KMS-11 (cell line): ENCODE measurements around the gene ZNF577.

Source experiments
- H2AFZ ChIP-seq: fragments of 200-600 bp; sonication (generic); 2 replicates; pipeline ENCODE4 v1.6.1; 2016; ENCODE audit warnings: antibody characterized with exemption, mixed run types, low read depth
- H3K27ac ChIP-seq: fragments of 200-600 bp; sonication (generic); 2 replicates; pipeline ENCODE4 v1.6.1; 2016; ENCODE audit warnings: mild to moderate bottlenecking, mixed run types
- H3K27me3 ChIP-seq: fragments of 200-600 bp; sonication (generic); 2 replicates; pipeline ENCODE4 v1.6.1; 2017; ENCODE audit warnings: mild to moderate bottlenecking, low read depth, mixed run types, moderate library complexity; ENCODE audit not compliant: insufficient read depth
- H3K36me3 ChIP-seq: fragments of 200-600 bp; sonication (generic); 2 replicates; pipeline ENCODE4 v1.6.1; 2017; ENCODE audit warnings: mild to moderate bottlenecking, mixed run types; ENCODE audit not compliant: insufficient read depth
- H3K4me1 ChIP-seq: fragments of 200-600 bp; sonication (generic); 2 replicates; pipeline ENCODE4 v1.6.1; 2016; ENCODE audit warnings: mild to moderate bottlenecking, low read depth, mixed run types; ENCODE audit not compliant: poor library complexity, severe bottlenecking
- H3K4me2 ChIP-seq: fragments of 200-600 bp; sonication (generic); 2 replicates; pipeline ENCODE4 v1.7.0; 2016; ENCODE audit warnings: mild to moderate bottlenecking, mixed run types
- H3K4me3 ChIP-seq: fragments of 200-600 bp; sonication (generic); IDR thresholded peaks from 2 replicates; pipeline ENCODE4 v1.6.1; 2017; ENCODE audit warnings: low read depth, low read length, mixed read lengths; ENCODE audit not compliant: insufficient read depth
- H3K79me2 ChIP-seq: fragments of 200-600 bp; sonication (generic); 2 replicates; pipeline ENCODE4 v1.6.1; 2016; ENCODE audit warnings: low read depth, mixed run types; ENCODE audit not compliant: insufficient read depth
- H3K9ac ChIP-seq: fragments of 200-600 bp; sonication (generic); 2 replicates; pipeline ENCODE4 v1.6.1; 2016; ENCODE audit warnings: mild to moderate bottlenecking, mixed run types
- H4K20me1 ChIP-seq: fragments of 200-600 bp; sonication (generic); 2 replicates; pipeline ENCODE4 v1.6.1; 2016; ENCODE audit warnings: mild to moderate bottlenecking, mixed run types; ENCODE audit not compliant: insufficient read depth
- TF ChIP-seq, protein P1 (sequence below): fragments of 200-600 bp; sonication (generic); conservative IDR thresholded peaks from 2 replicates; pipeline ENCODE4 v1.6.1; 2017; ENCODE audit warnings: low read depth, mild to moderate bottlenecking, antibody characterized with exemption, low read length, moderate library complexity, mixed read lengths

The ZNF577 gene

DNA sequence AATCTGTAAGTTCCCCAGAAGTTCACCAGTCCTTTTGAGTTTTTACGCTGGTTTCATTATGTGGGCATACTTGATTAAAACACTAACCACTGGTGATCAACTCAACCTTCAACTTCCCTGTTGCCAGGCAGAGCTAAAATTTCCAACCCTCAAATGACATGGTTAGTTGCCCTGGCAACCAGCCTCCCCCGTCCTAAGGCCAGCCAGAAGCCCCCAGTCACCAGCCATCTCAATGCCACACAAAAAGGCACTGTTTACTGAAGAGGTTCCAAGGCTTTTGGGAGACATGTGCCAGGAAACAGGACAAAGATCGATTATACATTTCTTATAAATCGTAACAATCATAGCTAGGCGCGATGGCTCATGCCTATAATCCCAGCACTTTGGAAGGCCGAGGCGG lies 15.4 kb upstream of the ZNF577 start:
- H3K4me2 ChIP-seq, result no peak overlapping the region
- no peak overlapping the region for H3K4me3 ChIP-seq
- no peak overlapping the region for H3K27ac ChIP-seq
- H3K4me1 ChIP-seq, result no peaks in the 10 kb centered on the region
- no peak overlapping the region for H2AFZ ChIP-seq
- no peaks in the 10 kb centered on the region for H4K20me1 ChIP-seq
- no peaks in the 10 kb centered on the region for H3K36me3 ChIP-seq
- H3K9ac ChIP-seq, result no peak overlapping the region
- H3K27me3 ChIP-seq, result no peaks in the 10 kb centered on the region
- H3K79me2 ChIP-seq, result no peaks in the 10 kb centered on the region
- TF ChIP-seq, protein P1, sequence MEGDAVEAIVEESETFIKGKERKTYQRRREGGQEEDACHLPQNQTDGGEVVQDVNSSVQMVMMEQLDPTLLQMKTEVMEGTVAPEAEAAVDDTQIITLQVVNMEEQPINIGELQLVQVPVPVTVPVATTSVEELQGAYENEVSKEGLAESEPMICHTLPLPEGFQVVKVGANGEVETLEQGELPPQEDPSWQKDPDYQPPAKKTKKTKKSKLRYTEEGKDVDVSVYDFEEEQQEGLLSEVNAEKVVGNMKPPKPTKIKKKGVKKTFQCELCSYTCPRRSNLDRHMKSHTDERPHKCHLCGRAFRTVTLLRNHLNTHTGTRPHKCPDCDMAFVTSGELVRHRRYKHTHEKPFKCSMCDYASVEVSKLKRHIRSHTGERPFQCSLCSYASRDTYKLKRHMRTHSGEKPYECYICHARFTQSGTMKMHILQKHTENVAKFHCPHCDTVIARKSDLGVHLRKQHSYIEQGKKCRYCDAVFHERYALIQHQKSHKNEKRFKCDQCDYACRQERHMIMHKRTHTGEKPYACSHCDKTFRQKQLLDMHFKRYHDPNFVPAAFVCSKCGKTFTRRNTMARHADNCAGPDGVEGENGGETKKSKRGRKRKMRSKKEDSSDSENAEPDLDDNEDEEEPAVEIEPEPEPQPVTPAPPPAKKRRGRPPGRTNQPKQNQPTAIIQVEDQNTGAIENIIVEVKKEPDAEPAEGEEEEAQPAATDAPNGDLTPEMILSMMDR, result no peak

DNA sequence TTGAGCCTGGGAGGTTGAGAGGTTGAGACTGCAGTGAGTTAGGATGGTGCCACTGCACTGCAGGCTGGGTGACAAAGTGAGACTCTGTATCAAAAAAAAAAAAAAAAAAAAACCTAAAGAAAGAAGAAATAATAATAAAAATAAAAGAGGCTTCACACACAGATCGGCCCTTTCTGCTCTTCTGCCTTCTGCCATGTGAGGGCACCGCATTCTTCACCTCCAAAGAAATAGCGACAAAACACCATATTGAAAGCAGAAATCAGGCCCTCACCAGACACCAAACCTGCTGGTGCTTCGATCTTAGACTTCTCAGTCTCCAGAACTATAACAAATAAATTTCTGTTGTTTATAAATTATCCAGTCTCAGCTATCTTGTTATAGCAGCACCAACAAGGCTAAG lies 14.1 kb upstream of the ZNF577 start:
- TF ChIP-seq, protein P1, result no peak
- Histone ChIP-seq H2AFZ (no peak overlapping the region), H3K9ac (no peak overlapping the region), H4K20me1 (no peaks in the 10 kb centered on the region), H3K27ac (no peak overlapping the region), H3K4me2 (no peak overlapping the region), H3K4me1 (no peaks in the 10 kb centered on the region), H3K79me2 (no peaks in the 10 kb centered on the region), H3K4me3 (no peak overlapping the region), H3K36me3 (no peaks in the 10 kb centered on the region), H3K27me3 (no peaks in the 10 kb centered on the region; the same call in 1 of the 2 replicates)

DNA sequence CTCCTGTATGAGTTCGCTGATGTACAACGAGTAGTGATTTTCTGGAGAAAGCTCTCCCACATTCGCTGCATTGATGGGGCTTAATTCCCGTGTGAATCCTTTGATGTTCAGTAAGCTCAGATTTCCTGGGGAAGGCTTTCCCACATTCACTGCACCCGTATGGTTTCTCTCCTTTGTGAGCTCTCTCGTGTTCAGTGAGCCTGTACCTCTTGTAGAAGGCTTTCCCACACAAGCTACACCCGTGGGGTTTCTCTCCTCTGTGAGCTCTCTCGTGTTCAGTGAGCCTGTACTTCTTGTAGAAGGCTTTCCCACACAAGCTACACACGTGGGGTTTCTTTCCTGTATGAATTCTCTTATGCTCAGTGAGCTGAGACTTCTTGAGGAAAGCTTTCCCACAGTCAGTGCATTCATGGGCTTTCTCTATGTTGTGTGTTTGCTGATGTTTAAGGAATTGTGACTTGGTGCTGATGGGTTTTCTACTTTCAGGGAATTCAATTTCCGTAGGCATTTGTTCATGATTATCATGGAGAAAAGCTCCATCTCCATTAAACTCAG lies 3.5 kb upstream of the ZNF577 start:
- H3K4me2 ChIP-seq, result no peak overlapping the region
- no peak overlapping the region for H2AFZ ChIP-seq
- H4K20me1 ChIP-seq, result no peaks in the 10 kb centered on the region
- no peak overlapping the region for H3K4me3 ChIP-seq
- no peaks in the 10 kb centered on the region for H3K27me3 ChIP-seq
- no peaks in the 10 kb centered on the region for H3K36me3 ChIP-seq
- TF ChIP-seq, protein P1, result no peak
- no peaks in the 10 kb centered on the region for H3K79me2 ChIP-seq
- H3K27ac ChIP-seq, result no peak overlapping the region
- no peaks in the 10 kb centered on the region for H3K4me1 ChIP-seq
- no peak overlapping the region for H3K9ac ChIP-seq

DNA sequence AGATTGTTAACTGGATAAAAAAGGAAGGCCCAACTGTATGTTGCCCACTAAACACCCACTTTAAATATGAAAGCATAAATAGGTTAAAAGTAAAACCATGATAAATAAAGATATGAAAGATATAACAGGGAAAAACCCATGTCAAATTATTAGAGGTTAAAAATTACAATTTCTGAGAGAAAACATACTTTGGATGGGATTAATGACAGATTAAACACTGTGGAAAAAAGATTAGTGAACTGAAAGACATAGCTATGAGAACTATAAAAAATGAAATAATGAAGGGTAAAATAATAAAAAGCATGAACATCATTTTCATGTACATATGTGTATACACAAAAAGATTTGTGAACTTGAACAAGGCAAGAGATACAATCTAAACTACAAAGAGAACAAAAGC lies 2.2 kb upstream of the ZNF577 start:
- Histone ChIP-seq H4K20me1 (no peaks in the 10 kb centered on the region), H3K4me3 (no peak overlapping the region), H3K36me3 (no peaks in the 10 kb centered on the region), H3K9ac (no peak overlapping the region), H2AFZ (no peak overlapping the region), H3K79me2 (no peaks in the 10 kb centered on the region), H3K4me1 (no peaks in the 10 kb centered on the region), H3K4me2 (no peak overlapping the region), H3K27ac (no peak overlapping the region), H3K27me3 (no peaks in the 10 kb centered on the region)
- TF ChIP-seq, protein P1, result no peak
